Right lobe of liver (tissue), 6 donors: Measurements from ENCODE around the gene RACK1. TPM values are rescaled to one million over a fixed set of nuclear protein-coding genes. Genes with fewer than 3 reads are reported as not detected.
"Not testable (repeated sequence)": the region's sequence is repeated elsewhere in the genome, so short reads cannot be mapped to it uniquely, and the experiment has no call there.

ENCODE experiments used
- ATAC-seq, 4 donors: fragments of 200-7000 bp; cut with Tn5 transposase; one replicate each; pipeline ENCODE4 v1.9.1; 2020; ENCODE audit warnings: mild to moderate bottlenecking in 4 of 4, moderate library complexity in 4 of 4
- DNase-seq, 3 donors: peaks; one replicate each; pipeline ENCODE4 v3.0.0-alpha.2; 2020
- H3K27ac ChIP-seq, 3 donors: fragments of 200-600 bp; one replicate each; pipeline ENCODE4 v1.8.0; 2022
- H3K27me3 ChIP-seq, 2 donors: fragments of 200-600 bp; one replicate each; pipeline ENCODE4 v1.8.0; 2022
- H3K36me3 ChIP-seq, 4 donors: fragments of 200-600 bp; sonication (generic) in 1 of 4; one replicate each; pipeline versions ENCODE4 v1.5.1 to v1.8.0; 2017 to 2022; ENCODE audit warnings: control low read depth in 1 of 4
- H3K4me1 ChIP-seq, 4 donors: fragments of 200-600 bp; sonication (generic) in 1 of 4; one replicate each; pipeline versions ENCODE4 v1.5.1 to v1.8.0; 2017 to 2022; ENCODE audit warnings: control low read depth in 1 of 4
- H3K4me3 ChIP-seq, 3 donors: fragments of 200-600 bp; one replicate each; pipeline ENCODE4 v1.8.0; 2022
- H3K9me3 ChIP-seq, 4 donors: fragments of 200-600 bp; sonication (generic) in 1 of 4; one replicate each; pipeline versions ENCODE4 v1.5.1 to v1.8.0; 2017 to 2022; ENCODE audit warnings: control low read depth in 1 of 4
- POLR2A ChIP-seq: fragments of 450-650 bp; IDR thresholded peaks from one replicate; pipeline ENCODE4 v1.6.1; 2017; ENCODE audit warnings: antibody characterized with exemption, mild to moderate bottlenecking
- WGBS: methylation state at CpG from one replicate; pipeline ENCODE4 v1.1.6; 2018; ENCODE audit warnings: low coverage, low lambda C conversion rate; ENCODE audit not compliant: insufficient coverage; ENCODE audit errors: missing lambda C conversion rate; 5-methylcytosine and 5-hydroxymethylcytosine counted together
- intact Hi-C, 2 donors: fragments of 100-400 bp; cut with DNase I; formaldehyde crosslinking; loops; one replicate each; pipeline versions ENCODE4 v1.11.2 to v1.14.1; 2022
- long read RNA-seq: library from polyadenylated mRNA; unstranded; transcript quantifications from one replicate; pipeline ENCODE4 v2.0.0, GENCODE V29; 2019
- total RNA-seq, 6 experiments: library from RNA; depleted of rRNA in 2 of 6; stranded (reverse); fragments of >200 nt in 2 of 6; fragmentation: NEBNext Ultra II Directional in 3 of 6; extraction: Animal tissue kit (Norgen Biotek cat#: 25700) in 3 of 6; gene quantifications; one replicate each; pipeline versions ENCODE4 v1.1.0 to v1.2.4, GENCODE V29; 2016 to 2023
- TF ChIP-seq, protein P1 (sequence below), 4 donors: fragments of 200-600 bp in 3 of 4; fragments of 450-650 bp in 1 of 4; IDR thresholded peaks; one replicate each; pipeline versions ENCODE4 v1.5.1 to v1.8.0; 2016 to 2022; ENCODE audit warnings: antibody characterized with exemption in 4 of 4, mild to moderate bottlenecking in 2 of 4
- donor health status: DM: no; HTN: yes; CAD: no.
- donor health status: DM: no; HTN: no; CAD: no.
- donor health status: DM: no; HTN: no; CAD: no.
- donor health status: DM: no; HTN: yes; CAD: no.
- donor health status: DM: no; HTN: yes; CAD: no.

RACK1 gene
- total RNA-seq: 1,000 to 10,000 TPM in 2 of 6 experiments, 100 to 1,000 TPM in 4; 470 to 1,156 (median 552) TPM
- long read RNA-seq, transcript RACK1-210 (8 exons, 1,098 nt): minor isoform, 24 of 327 reads
- long read RNA-seq, transcript RACK1-227 (8 exons, 1,403 nt): major isoform, 292 of 327 reads
- long read RNA-seq, partial matches to known transcripts: 7 of 327 reads
- long read RNA-seq, other reads (novel, unspliced or antisense): 2 of 327 reads

DNA sequence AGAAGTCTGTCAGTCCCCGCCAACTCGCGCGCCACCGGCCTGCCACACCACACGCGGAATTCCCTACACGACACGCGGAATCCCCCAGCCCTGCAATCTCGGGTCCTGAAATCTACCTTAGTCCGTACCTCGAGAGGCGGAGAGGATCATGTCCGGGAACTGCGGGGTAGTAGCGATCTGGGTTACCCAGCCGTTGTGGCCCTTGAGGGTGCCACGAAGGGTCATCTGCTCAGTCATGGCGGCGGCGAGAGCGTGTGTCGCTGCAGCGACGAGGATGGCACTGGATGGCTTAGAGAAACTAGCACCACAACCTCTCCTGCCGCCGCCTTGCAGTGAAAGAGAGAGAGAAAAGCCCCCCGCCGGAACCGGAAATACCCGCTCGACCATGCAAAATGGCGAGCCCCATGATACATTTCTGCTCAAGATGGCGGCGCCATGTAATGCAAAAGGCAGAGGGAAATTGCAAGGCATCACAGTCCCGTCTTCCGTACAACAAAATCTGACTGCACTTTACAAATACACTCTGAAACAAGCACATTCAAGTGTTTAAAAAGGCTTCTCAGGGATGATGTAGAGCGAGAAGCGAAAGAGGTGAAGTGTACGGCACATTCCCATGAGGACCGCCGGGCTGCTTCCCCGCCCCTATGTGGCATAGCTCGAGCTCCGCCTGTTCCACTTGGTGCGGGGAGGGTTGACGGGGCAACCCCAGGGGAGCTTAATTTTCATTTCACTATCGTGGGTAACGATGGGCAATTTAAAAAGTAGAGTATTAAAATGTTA lies at the start of gene RACK1:
RACK1 (minus strand) TSS at position 343 of the 780 bp plus-strand sequence; CDS start at position 237, 106 bp downstream.
- Histone ChIP-seq H3K4me1 (peaks cover 0 to 39% (median 13%) of the 10 kb centered on the region in 4 donors), H3K4me3 (peak within 1 kb of the TSS; percentile 82 to 94 (median 91)), H3K27ac (peak within 1 kb of the TSS; percentile 73 to 93 (median 87)), H3K36me3 (peaks cover 11 to 34% (median 26%) of the 10 kb centered on the region in 4 donors), H3K27me3 (no peaks in the 10 kb centered on the region), H3K9me3 (no peaks in the 10 kb centered on the region)
- TF ChIP-seq, protein P1, sequence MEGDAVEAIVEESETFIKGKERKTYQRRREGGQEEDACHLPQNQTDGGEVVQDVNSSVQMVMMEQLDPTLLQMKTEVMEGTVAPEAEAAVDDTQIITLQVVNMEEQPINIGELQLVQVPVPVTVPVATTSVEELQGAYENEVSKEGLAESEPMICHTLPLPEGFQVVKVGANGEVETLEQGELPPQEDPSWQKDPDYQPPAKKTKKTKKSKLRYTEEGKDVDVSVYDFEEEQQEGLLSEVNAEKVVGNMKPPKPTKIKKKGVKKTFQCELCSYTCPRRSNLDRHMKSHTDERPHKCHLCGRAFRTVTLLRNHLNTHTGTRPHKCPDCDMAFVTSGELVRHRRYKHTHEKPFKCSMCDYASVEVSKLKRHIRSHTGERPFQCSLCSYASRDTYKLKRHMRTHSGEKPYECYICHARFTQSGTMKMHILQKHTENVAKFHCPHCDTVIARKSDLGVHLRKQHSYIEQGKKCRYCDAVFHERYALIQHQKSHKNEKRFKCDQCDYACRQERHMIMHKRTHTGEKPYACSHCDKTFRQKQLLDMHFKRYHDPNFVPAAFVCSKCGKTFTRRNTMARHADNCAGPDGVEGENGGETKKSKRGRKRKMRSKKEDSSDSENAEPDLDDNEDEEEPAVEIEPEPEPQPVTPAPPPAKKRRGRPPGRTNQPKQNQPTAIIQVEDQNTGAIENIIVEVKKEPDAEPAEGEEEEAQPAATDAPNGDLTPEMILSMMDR (IDR thresholded peaks at IDR 0.05): no peak
- TF ChIP-seq POLR2A: peak; percentile 68
- DNase-seq (peak; percentile 86 to 90 (median 88)), ATAC-seq (peak; percentile 66 to 83 (median 75))
- 0% methylated on average over 38 of the region's 50 CpGs for WGBS
- intact Hi-C loops: no loop called here

DNA sequence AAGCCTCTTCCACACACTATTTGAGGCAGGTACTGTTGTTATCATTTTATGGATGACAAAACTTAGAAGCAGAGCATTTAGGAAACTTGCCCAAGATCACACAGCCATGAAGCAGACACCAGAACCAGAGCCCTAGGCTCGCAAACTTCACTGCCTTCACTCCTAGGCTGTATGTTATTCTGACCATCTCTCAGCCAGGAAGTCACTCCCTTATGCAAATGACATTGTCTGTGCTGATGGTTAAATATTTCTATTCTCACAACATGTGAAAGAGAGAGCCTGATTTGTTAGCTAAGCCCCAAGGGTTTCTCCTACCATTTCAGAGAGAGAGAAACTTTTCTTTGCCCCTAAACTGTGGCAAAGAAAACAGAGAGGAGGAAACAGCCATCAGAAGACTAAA lies 43.6 kb upstream of the RACK1 start:
- DNase-seq, H3K4me3 ChIP-seq, H3K9me3 ChIP-seq, ATAC-seq, H3K4me1 ChIP-seq, H3K27me3 ChIP-seq, H3K27ac ChIP-seq, intact Hi-C loops, H3K36me3 ChIP-seq: not testable (repeated sequence)
- 67% methylated on average over 1 of the region's 1 CpG for WGBS

DNA sequence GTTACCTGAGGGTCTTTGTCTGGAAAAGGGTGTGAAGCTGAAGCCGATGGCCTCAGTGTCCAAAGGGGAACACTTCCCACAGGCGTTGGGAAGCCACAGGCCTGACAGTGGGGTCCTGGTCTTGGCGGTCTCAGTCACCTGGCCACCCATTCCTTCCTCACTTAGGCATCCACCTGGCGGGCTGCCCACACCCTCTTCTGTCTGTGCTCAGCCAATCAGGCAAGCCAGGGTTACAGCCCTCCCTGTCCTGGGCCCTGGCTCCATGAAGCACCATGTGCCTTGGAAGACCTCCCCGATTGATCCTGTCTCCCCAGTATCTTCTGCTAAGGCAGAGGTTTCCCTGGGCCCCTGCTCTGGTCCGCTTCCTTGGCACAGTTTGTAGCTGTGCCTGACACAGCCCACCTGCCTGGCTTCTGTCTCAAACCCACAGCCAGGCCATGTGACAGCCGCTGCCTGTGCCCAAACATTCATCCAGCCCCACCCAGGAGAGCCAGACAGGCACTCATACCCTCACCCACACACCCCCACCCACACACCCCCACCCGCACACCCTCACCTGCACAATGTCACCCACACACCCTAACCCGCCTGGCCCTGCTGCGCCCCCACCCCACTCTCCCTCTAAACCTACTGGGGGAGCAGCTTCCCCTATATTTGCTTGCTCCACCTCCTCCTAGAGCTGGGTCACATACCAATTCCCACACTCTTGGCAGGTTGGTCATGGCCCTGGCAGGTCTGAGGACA lies 42.4 kb upstream of the RACK1 start:
- 100% methylated on average over 2 of the region's 10 CpGs for WGBS
- DNase-seq, ATAC-seq, H3K4me1 ChIP-seq, H3K36me3 ChIP-seq, intact Hi-C loops, H3K4me3 ChIP-seq, H3K9me3 ChIP-seq, H3K27ac ChIP-seq, H3K27me3 ChIP-seq: not testable (repeated sequence)

DNA sequence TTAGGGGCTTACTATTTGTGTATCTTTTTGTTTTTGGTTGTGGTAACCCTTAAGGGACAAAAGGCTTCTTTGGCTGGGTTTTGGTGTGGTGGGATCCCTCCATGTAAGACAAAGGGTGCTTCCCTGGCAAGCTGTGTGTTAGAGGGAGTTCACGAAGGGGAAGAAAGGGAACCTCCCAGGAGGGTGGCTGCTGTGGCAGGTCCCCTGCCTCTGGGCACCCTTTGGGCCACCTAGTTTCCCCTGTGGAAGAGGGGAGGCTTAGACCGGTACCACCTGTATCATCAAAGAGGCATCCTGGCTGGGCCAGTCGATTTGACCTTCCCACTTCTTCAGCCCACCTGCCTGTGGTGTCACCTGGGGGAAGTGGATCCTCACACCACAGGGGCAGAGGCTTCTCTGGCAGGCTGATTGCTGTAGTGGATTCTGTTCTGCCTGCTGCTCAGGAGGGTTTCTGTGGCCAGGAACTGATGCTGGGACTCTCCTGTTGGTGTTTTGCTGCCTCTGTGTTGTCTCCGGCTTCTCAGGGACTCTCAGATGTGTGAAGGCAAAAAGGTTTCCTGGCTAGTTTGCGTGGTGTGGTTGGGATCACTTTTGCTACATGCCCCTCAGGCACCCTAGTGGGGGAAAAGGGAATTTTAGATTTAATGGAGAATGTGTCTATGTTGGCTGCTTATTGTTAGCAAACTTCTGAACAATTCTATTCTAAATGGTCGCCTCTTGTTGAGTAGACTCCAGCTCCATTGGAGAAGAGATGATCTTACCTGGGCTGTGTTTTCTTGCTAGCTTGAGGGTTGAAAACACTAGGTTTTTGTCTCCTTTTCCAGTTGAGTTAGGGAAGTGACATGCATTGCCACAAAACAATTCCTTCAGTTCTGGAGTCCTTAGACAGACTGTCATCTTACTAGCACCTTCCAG lies 40.4 kb upstream of the RACK1 start:
- TF ChIP-seq, protein P1 (IDR thresholded peaks at IDR 0.05): peak in 1 of 4 donors; percentile 6

DNA sequence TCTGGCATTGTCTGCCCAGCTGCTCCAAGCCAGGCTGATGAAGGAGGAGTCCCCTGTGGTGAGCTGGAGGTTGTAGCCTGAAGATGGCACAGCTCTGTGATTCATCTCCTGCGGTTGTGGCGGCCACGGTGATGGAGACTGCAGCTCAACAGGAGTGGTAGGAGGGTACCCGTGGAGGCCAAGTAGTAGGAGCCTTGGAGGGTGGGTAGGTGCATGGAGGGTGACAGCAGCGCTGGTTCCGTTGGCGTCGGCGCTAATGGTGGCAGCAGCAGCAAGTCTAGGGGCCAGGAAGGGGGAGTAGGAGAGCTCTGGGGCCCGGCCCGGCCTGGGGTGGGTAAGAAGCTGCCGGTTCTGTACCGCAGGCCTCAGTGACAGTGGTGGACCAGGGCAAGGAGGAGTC lies 39.6 kb upstream of the RACK1 start:
- H3K9me3 ChIP-seq: no peaks in the 10 kb centered on the region
- ATAC-seq (no peak), DNase-seq (no peak)
- intact Hi-C loops: no loop called here
- no peak overlapping the region for H3K27ac ChIP-seq
- no peaks in the 10 kb centered on the region for H3K27me3 ChIP-seq
- H3K36me3 ChIP-seq: no peaks in the 10 kb centered on the region
- WGBS: 94% methylated on average over 8 of the region's 13 CpGs
- H3K4me3 ChIP-seq: no peak overlapping the region
- TF ChIP-seq, protein P1 (IDR thresholded peaks at IDR 0.05): no peak
- TF ChIP-seq POLR2A: no peak
- no peaks in the 10 kb centered on the region for H3K4me1 ChIP-seq

More for the DNA sequence above, 40.4 kb upstream of the RACK1 start:
- H3K27ac ChIP-seq, H3K36me3 ChIP-seq, ATAC-seq, H3K27me3 ChIP-seq, H3K4me1 ChIP-seq, H3K9me3 ChIP-seq, DNase-seq, H3K4me3 ChIP-seq, intact Hi-C loops: not testable (repeated sequence)
- WGBS: 83% methylated on average over 2 of the region's 6 CpGs
